Loucy (cell line): ENCODE results near the gene LDB1.

Experiments
- H2AFZ ChIP-seq: fragments of 200-600 bp; sonication (generic); 2 replicates; pipeline ENCODE4 v1.6.0; 2016; ENCODE audit warnings: antibody characterized with exemption, mild to moderate bottlenecking, low read length, moderate library complexity
- H3F3A ChIP-seq: fragments of 200-600 bp; 2 replicates; pipeline ENCODE4 v1.6.0; 2016; ENCODE audit warnings: antibody characterized with exemption, low read depth, mild to moderate bottlenecking
- H3K27me3 ChIP-seq: fragments of 200-600 bp; sonication (generic); 2 replicates; pipeline ENCODE4 v1.6.1; 2014; ENCODE audit warnings: low read length, mild to moderate bottlenecking; ENCODE audit not compliant: insufficient read depth, poor library complexity, severe bottlenecking
- H3K36me3 ChIP-seq: fragments of 200-600 bp; sonication (generic); 2 replicates; pipeline ENCODE4 v1.6.1; 2016; ENCODE audit warnings: low read length; ENCODE audit not compliant: insufficient read depth
- H3K4me1 ChIP-seq: fragments of 200-600 bp; sonication (generic); 2 replicates; pipeline ENCODE4 v1.5.1; 2014; ENCODE audit warnings: low read length, mild to moderate bottlenecking; ENCODE audit not compliant: insufficient read depth, poor library complexity, severe bottlenecking
- H3K4me2 ChIP-seq: fragments of 200-600 bp; sonication (generic); 2 replicates; pipeline ENCODE4 v1.6.0; 2014; ENCODE audit warnings: antibody characterized with exemption, low read length, low read depth, mild to moderate bottlenecking; ENCODE audit not compliant: poor library complexity, severe bottlenecking
- H3K4me3 ChIP-seq: fragments of 200-600 bp; sonication (generic); 2 replicates; pipeline ENCODE4 v1.5.1; 2014; ENCODE audit warnings: low read length, mild to moderate bottlenecking, mixed read lengths; ENCODE audit not compliant: poor library complexity, severe bottlenecking
- H3K79me2 ChIP-seq: fragments of 200-600 bp; sonication (generic); 2 replicates; pipeline ENCODE4 v1.6.1; 2014; ENCODE audit warnings: low read length; ENCODE audit not compliant: insufficient read depth
- H3K9ac ChIP-seq: fragments of 200-600 bp; sonication (generic); 2 replicates; pipeline ENCODE4 v1.6.0; 2014; ENCODE audit warnings: mild to moderate bottlenecking, low read depth, low read length, moderate library complexity; ENCODE audit not compliant: poor library complexity, severe bottlenecking
- H3K9me2 ChIP-seq: fragments of 200-600 bp; sonication (generic); replicated peaks from 2 replicates; pipeline ENCODE4 v1.6.1; 2016; ENCODE audit warnings: low read depth, low read length, mixed read lengths
- H3K9me3 ChIP-seq: fragments of 200-600 bp; sonication (generic); 2 replicates; pipeline ENCODE4 v1.6.1; 2014; ENCODE audit warnings: mild to moderate bottlenecking, antibody characterized with exemption, low read length, low read depth; ENCODE audit not compliant: insufficient read depth
- H4K20me1 ChIP-seq: fragments of 200-600 bp; sonication (generic); 2 replicates; pipeline ENCODE4 v1.6.0; 2014; ENCODE audit warnings: antibody characterized with exemption, low read length, mild to moderate bottlenecking; ENCODE audit not compliant: insufficient read depth, poor library complexity, severe bottlenecking
- CTCF ChIP-seq: fragments of 200-600 bp; sonication (generic); conservative IDR thresholded peaks from 2 replicates; pipeline ENCODE4 v1.5.1; 2014; ENCODE audit warnings: mild to moderate bottlenecking, antibody characterized with exemption, low read length
- EZH2phosphoT487 ChIP-seq: fragments of 200-600 bp; IDR thresholded peaks from 2 replicates; pipeline ENCODE4 v1.6.1; 2018; ENCODE audit warnings: antibody characterized with exemption, mild to moderate bottlenecking, moderate library complexity, borderline replicate concordance

Gene LDB1

DNA sequence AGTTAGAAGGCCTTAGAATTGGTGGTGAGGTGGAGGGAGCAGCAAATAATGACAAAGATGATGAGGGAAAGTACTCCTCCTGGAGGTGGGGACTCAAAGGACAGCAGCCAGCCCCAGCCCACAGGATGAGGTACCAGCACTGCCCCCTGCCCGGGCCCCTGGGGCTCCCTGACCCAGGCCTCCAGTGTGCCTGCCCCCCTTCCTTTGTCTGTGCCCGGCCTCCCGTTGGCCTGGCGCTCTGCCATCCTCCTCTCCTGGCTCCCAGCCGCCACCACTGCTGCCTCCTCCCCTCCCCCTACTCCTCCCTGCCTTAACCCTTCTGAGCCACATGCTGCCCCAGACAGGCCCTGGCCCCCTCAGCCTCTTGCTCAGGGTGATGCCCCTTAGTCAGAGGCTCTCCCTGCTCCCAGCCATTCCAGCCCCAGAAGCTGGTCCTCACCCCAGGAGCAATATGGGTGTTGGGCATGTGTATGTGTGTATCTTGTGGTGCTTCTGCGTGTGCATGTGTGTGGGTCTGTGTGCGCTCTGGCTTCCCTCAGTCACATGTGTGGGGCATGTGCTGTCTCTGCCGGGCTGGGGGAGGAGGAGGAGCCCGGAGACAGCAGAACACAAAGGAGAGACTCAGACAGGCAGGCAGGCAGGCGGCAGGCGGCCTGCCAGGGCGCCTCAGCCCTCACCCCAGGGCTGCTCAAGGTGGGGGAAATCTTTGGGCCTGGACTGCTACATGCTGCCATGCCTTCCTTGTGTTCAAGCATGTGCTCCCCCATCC is 2.6 kb downstream of the LDB1 start:
- H4K20me1 ChIP-seq = peaks cover 40% of the 10 kb centered on the region
- TF ChIP-seq EZH2phosphoT487 (no peak), CTCF (peak; percentile 53)
- H3K4me1 ChIP-seq = peaks cover 62% of the 10 kb centered on the region
- H3K9me2 ChIP-seq = no peaks in the 10 kb centered on the region
- no peaks in the 10 kb centered on the region for H3K36me3 ChIP-seq
- H3K27me3 ChIP-seq = no peaks in the 10 kb centered on the region
- H3K79me2 ChIP-seq = peaks cover 67% of the 10 kb centered on the region
- peak overlapping the region; percentile 38 for H2AFZ ChIP-seq
- peak overlapping the region; percentile 97 for H3K4me2 ChIP-seq
- peak overlapping the region; percentile 76 for H3K4me3 ChIP-seq
- peaks cover 10% of the 10 kb centered on the region; the same call in 1 of the 2 replicates for H3F3A ChIP-seq
- H3K9me3 ChIP-seq = no peaks in the 10 kb centered on the region
- peak overlapping the region; percentile 94 for H3K9ac ChIP-seq

DNA sequence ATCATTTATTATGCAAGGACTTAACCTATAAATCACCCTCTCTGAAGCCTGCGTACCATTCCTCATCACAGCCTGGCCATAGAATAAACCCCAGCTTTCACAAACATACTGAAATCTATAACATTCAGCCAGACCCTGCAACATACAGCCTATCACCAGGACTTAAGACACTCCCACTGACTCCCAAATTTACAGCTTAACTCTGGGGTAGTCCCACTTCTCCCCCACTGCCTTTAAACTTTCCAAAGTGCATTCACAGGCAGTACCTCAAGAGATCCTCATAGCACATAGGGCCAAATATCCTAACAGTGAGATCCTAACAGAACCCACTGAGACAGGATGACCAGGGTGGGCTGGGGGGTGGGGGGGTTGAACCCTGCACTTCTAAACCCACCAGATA is 3.5 kb downstream of the LDB1 start:
- peak overlapping the region; percentile 76 for H3K4me3 ChIP-seq
- peak overlapping the region; percentile 97 for H3K4me2 ChIP-seq
- H3K36me3 ChIP-seq = no peaks in the 10 kb centered on the region; the same call in 1 of the 2 replicates
- H3K9me3 ChIP-seq = no peaks in the 10 kb centered on the region
- H3K79me2 ChIP-seq = peaks cover 76% of the 10 kb centered on the region
- peak overlapping the region; percentile 94 for H3K9ac ChIP-seq
- H3F3A ChIP-seq = peaks cover 6% of the 10 kb centered on the region; the same call in 1 of the 2 replicates
- no peak overlapping the region for H2AFZ ChIP-seq
- TF ChIP-seq CTCF = no peak
- TF ChIP-seq EZH2phosphoT487 = no peak
- H4K20me1 ChIP-seq = peaks cover 49% of the 10 kb centered on the region
- H3K4me1 ChIP-seq = peaks cover 65% of the 10 kb centered on the region
- H3K27me3 ChIP-seq = no peaks in the 10 kb centered on the region
- no peaks in the 10 kb centered on the region for H3K9me2 ChIP-seq

GRCh38 chr10:102115775-102116174 is 4.4 kb downstream of the LDB1 start:
- Histone ChIP-seq H3K9me3 (no peaks in the 10 kb centered on the region), H3K4me2 (peak overlapping the region; percentile 97), H3K4me1 (peaks cover 57% of the 10 kb centered on the region), H3F3A (peaks cover 6% of the 10 kb centered on the region; the same call in 1 of the 2 replicates), H3K27me3 (no peaks in the 10 kb centered on the region), H3K9me2 (no peaks in the 10 kb centered on the region), H2AFZ (no peak overlapping the region), H3K9ac (peak overlapping the region; percentile 94), H4K20me1 (peaks cover 58% of the 10 kb centered on the region), H3K79me2 (peaks cover 85% of the 10 kb centered on the region), H3K36me3 (peaks cover 8% of the 10 kb centered on the region; the same call in 1 of the 2 replicates), H3K4me3 (peak overlapping the region; percentile 76)
- TF ChIP-seq CTCF (no peak), EZH2phosphoT487 (no peak)
